GM19193 (cell line): ENCODE data around the gene CFTR.

Source experiments
- POLR2A ChIP-seq: IDR thresholded peaks from 4 replicates; pipeline ENCODE4 v1.6.1; 2011; ENCODE audit not compliant: insufficient read depth, insufficient read length; ENCODE audit errors: extremely low read depth

CFTR gene

GRCh38 chr7:117675497-117676435 is 195.9 kb downstream of the CFTR start:
- TF ChIP-seq POLR2A, result no peak

DNA sequence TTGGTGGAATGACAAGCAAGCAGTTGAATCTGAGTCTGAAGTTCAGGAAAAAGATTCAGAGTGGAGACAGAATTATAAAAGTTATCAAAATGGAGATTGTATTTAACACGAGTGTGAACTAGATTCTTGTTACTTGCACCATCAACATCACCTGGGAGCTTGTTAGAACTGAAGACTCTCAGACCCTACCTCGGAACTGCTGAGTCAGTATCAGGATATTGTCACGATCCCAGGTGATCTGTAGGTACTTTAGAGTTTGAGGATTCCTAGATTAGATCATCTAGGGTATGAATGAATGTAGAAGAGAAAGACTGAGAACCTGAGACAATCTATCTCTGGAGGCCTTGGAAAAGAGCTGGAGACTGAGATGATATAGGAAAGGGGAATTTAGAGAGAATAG is 199.3 kb downstream of the CFTR start:
- no peak for TF ChIP-seq POLR2A

DNA sequence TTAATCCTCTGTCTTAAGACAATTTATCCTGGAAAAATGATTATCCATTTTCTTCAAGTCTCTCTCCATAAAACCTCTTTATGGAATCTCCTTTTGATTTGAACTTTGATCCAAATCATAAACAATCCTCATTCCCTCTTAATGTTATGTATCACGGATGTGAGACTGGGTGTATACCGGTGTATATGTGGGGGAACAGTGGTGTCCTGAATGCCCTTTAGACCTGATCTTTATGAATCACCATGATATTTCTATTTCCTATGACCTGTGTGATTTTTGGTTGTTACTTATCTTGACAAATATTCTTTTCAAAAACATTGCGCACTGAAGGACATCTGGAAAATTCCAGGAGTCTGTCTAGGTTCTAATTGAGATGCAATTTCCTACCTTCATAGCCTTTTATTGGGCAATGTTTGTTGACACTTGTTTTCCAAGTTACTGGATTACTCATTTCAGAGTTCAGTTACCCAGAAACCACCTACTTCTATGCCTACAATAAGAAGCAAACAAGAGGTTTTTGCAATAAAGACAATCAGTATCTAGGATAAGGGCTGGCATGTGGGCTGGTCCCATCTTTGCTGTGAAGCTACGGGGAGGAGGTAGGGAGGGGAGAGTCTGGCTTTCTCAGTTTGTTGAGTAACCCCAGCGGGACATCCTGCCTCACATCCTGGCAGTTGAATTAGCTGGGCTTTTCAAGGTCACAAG is 203.0 kb downstream of the CFTR start:
- no peak for TF ChIP-seq POLR2A

DNA sequence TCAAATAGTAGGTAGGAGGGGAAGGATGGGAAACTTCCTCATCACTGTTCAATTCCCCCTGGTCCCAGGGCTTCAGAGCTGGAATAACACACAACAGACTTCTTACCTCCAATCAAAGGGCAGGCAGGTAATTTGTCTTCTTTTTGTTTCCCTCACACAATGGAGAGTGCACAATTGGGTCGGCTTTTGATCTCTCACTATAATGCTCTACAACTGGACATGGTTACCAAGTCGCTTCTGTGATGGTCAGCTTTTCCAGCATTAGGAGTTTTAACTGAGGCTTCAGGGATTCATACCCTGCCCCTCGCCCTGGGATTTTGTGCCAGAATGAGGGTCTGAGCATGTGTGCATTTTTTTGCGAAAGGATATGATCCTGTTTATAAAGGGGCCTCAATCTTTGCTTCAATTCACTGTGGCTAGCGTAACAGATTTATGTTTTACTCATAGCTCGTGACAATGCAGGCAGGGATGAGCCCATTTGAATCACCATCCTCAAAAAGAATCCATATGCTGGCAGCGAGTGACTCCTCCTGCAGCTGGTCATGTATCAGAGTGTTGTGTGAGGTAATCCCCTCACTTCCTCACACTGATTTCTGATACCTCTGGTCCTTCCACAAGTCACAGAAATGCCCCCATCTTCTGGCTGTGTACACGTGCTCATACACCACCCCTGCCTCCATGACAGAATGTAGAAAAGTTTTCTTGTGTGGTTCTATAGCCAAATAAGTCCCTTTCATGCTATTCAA is 203.8 kb downstream of the CFTR start:
- no peak for TF ChIP-seq POLR2A

DNA sequence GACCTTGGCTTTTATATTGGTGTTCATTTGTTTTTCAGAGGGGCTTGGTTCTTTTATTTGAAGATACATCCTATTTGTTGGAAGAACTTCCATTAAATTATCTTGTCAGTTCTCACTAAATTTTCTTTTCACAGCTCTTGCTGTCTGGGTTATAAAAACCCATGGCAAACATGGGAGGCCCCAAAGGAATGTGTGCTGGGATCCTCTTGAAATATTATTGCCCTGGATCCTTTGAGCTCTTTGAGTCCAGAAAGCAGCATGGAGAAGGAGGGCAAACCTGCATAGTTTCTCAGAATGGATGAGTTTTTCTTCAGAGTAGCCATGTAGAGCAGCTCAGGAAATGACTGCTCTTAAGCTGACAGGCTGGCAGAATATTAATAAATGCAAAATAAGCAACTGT is 206.0 kb downstream of the CFTR start:
- TF ChIP-seq POLR2A, result no peak

DNA sequence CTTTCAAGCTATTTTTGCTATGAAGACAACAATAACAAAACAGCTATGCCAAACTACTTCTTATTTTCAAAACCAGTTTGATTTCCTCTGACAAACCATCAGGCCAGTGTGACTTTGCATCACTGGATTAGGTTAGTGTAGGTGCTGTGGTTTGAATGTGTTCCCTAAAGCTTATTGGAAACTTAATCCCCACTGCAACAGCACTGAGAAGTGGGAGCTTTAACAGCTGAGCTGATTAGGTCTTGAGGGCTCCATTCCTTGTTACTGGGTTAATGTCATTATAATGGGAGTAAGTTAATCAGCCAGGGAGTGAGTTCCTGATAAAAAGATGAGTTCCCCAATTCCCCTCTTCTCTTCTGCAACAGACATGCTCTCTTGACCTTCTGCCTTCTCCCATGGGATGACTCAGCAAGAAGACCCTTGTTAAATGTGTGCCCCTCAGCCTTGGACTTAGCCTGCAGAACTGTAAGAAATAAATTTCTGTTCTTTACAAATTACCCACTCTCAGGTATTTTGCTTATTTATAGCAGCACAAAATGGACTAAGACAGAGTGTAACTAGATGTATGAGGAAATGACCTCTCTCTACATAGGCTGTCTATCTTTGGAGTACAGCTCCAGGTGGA is 206.6 kb downstream of the CFTR start:
- TF ChIP-seq POLR2A, result no peak

- TF ChIP-seq POLR2A, result no peak
Measured at GRCh38 chr7:117688126-117688525, 208.3 kb downstream of the CFTR start.

DNA sequence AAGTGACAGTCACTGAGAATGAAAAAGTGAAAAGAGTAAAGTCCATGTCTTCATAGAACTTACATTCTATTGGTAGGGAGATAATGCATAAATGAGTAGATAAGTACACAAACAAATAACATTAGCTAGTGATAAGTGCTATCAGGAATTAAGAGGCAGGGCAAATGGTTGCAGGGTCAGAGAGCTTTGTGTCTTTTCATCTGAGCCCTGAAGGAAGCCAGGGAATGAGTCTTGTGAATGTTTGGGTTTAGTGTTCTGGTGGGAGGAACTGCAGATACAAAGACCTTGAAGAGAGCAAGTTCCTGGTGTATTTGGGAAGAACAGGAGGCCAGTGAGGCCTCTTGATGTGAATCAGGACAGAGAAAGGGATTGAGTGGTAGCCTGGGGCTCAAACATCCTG is 209.6 kb downstream of the CFTR start:
- no peak for TF ChIP-seq POLR2A

- TF ChIP-seq POLR2A, result no peak
Measured at GRCh38 chr7:117690147-117690546, 210.3 kb downstream of the CFTR start.

GRCh38 chr7:117692338-117692737 is 212.5 kb downstream of the CFTR start:
- TF ChIP-seq POLR2A, result no peak

- no peak for TF ChIP-seq POLR2A
Measured at GRCh38 chr7:117698018-117698417, 218.2 kb downstream of the CFTR start.

- no peak for TF ChIP-seq POLR2A
Measured at GRCh38 chr7:117704063-117704462, 224.2 kb downstream of the CFTR start.

DNA sequence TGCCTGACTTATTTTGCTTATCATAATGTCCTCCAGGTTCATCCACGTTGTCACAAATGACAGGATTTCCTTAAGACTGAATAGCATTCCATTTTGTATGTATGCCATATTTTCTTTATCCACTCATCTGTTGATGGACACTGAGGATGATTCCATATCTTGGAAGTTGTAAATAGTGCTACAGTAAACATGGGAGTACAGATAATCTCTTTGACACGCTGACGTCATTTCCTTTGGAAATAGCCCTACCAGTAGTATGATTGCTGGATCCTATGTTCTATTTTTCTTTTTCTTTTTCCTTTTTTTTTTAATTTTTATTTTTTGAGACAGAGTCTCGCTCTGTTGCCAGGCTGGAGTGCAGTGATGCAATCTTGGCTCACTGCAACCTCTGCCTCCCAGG is 225.8 kb downstream of the CFTR start:
- TF ChIP-seq POLR2A, result no peak

DNA sequence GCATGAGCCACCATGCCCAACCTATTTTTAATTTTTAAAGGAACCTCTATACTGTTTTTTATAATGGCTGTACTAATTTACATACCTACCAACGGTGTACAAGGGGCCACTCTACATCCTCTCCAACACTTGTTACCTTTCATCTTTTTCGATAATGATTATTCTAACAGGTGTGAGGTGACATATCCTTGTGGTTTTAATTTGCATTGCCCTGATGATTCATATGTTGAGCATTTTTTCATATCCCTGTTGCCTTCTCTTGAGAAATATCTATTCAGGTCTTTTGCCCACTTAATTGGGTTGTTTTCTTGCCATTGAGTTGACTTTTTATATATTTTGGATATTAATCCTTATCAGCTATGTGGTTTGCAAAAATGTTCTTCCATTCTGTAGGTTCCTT is 226.4 kb downstream of the CFTR start:
- no peak for TF ChIP-seq POLR2A

DNA sequence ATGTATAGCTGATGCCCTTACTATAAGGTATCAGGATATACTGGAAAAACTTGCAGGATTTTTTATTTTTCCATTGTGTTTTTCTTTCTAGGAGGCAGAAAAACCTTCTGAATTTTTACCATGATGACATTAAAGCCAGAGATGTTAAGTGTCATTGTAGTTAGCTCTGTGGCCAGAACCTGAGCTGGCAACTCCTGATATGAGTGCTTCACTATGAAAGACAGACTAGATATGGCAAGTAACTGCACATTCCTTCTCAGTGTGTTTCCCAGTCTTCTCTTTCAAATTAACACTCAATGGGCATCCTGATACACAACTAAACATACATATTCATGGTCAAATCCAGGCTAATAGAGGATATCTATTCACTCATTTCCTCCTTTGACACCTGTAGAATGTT is 227.3 kb downstream of the CFTR start:
- TF ChIP-seq POLR2A, result no peak

- TF ChIP-seq POLR2A, result no peak
Measured at GRCh38 chr7:117711556-117711955, 231.7 kb downstream of the CFTR start.
